Natural killer cell (primary cell): ENCODE measurements around the gene SLC6A8. TPM values are rescaled to one million over a fixed set of nuclear protein-coding genes. Genes with fewer than 3 reads are reported as not detected.
A peak's percentile ranks its signal among the peaks of the same experiment; 100 is the strongest.

Source experiments
- ATAC-seq, 3 donors: fragments of 150-1000 bp in 2 of 3; fragments of 200-7000 bp in 1 of 3; cut with Tn5 transposase; 1 replicate in 1 of 3; 2 replicates in 2 of 3; pipeline ENCODE4 v1.10.0; 2021; ENCODE audit warnings: mild to moderate bottlenecking in 2 of 3, moderate library complexity in 2 of 3
- DNase-seq, 2 donors: peaks; one replicate each; pipeline versions ENCODE4 v3.0.0 to v3.0.0-alpha.2; 2013 to 2021; ENCODE audit warnings: mixed read lengths in 1 of 2
- H3K27ac ChIP-seq: one replicate; pipeline ENCODE4 v1.5.1; 2013; ENCODE audit warnings: mild to moderate bottlenecking, low read length
- H3K27me3 ChIP-seq: one replicate; pipeline ENCODE4 v1.6.1; 2013; ENCODE audit warnings: low read length; ENCODE audit not compliant: control insufficient read depth, insufficient read depth
- H3K36me3 ChIP-seq: one replicate; pipeline ENCODE4 v1.6.1; 2013; ENCODE audit warnings: low read length; ENCODE audit not compliant: control insufficient read depth, insufficient read depth
- H3K4me1 ChIP-seq: one replicate; pipeline ENCODE4 v1.6.1; 2013; ENCODE audit warnings: low read length; ENCODE audit not compliant: control insufficient read depth, insufficient read depth
- H3K4me3 ChIP-seq: one replicate; pipeline ENCODE4 v1.5.1; 2013; ENCODE audit warnings: low read length
- H3K9me3 ChIP-seq: one replicate; pipeline ENCODE4 v1.6.1; 2013; ENCODE audit warnings: low read length; ENCODE audit not compliant: control insufficient read depth, insufficient read depth
- H3K27ac Mint-ChIP-seq, 2 donors: one replicate each; pipeline ENCODE4 v1.8.0; 2022; ENCODE audit warnings: mild to moderate bottlenecking in 2 of 2, mixed read lengths in 2 of 2, moderate library complexity in 1 of 2
- H3K27me3 Mint-ChIP-seq, 2 donors: one replicate each; pipeline ENCODE4 v1.8.0; 2022; ENCODE audit warnings: low read depth in 2 of 2, mixed read lengths in 2 of 2
- H3K36me3 Mint-ChIP-seq: one replicate; pipeline ENCODE4 v1.8.0; 2022; ENCODE audit warnings: mixed read lengths
- H3K4me1 Mint-ChIP-seq, 2 donors: one replicate each; pipeline ENCODE4 v1.8.0; 2022; ENCODE audit warnings: mixed read lengths in 2 of 2
- H3K4me3 Mint-ChIP-seq: one replicate; pipeline ENCODE4 v1.8.0; 2022; ENCODE audit warnings: mild to moderate bottlenecking, moderate library complexity, mixed read lengths
- H3K9me3 Mint-ChIP-seq, 2 donors: one replicate each; pipeline ENCODE4 v1.8.0; 2022; ENCODE audit warnings: mixed read lengths in 2 of 2
- CTCF ChIP-seq: fragments of 200-600 bp; IDR thresholded peaks from one replicate; pipeline ENCODE4 v1.8.0; 2022; ENCODE audit warnings: antibody characterized with exemption
- WGBS: methylation state at CpG from one replicate; pipeline ENCODE4 v1.1.7; 2013; ENCODE audit warnings: missing lambda C conversion rate; ENCODE audit not compliant: insufficient coverage; 5-methylcytosine and 5-hydroxymethylcytosine counted together
- intact Hi-C: fragments of 100-400 bp; cut with micrococcal nuclease; formaldehyde crosslinking; loops from one replicate; pipeline ENCODE4 v1.14.2; 2022
- total RNA-seq, 4 donors: library from RNA; stranded (reverse); fragments of 120-200 nt in 1 of 4; gene quantifications; one replicate each; pipeline versions ENCODE4 v1.2.3 to v1.2.4, GENCODE V29; 2013 to 2022

Gene SLC6A8
- total RNA-seq, 3 donors from 2014 or later (not counting 1 experiment from before 2014, with no cell fraction given) = 0.77 to 2.5 (median 1.4) TPM

GRCh38 chrX:153731845-153732215, 44.1 kb downstream of the SLC6A8 start:
- Mint-ChIP-seq H3K4me3 (no peak overlapping the region), H3K27ac (peak overlapping the region in 1 of 2 donors; percentile 39), H3K27me3 (no peaks in the 10 kb centered on the region), H3K36me3 (no peaks in the 10 kb centered on the region), H3K4me1 (peaks cover 21 to 32% of the 10 kb centered on the region in 2 donors), H3K9me3 (no peaks in the 10 kb centered on the region)
- peaks cover 9% of the 10 kb centered on the region for H3K36me3 ChIP-seq
- intact Hi-C loops = no loop called here
- no peak for TF ChIP-seq CTCF
- no peak for DNase-seq
- 87% methylated on average over 3 of the region's 3 CpGs for WGBS
- H3K9me3 ChIP-seq = no peaks in the 10 kb centered on the region
- ATAC-seq = no peak
- no peak overlapping the region for H3K4me3 ChIP-seq
- H3K27ac ChIP-seq = peak overlapping the region; percentile 24
- H3K27me3 ChIP-seq = no peaks in the 10 kb centered on the region
- peaks cover 26% of the 10 kb centered on the region for H3K4me1 ChIP-seq

GRCh38 chrX:153732401-153732800, 44.7 kb downstream of the SLC6A8 start:
- no peak for TF ChIP-seq CTCF
- no peaks in the 10 kb centered on the region for H3K27me3 Mint-ChIP-seq
- no peaks in the 10 kb centered on the region for H3K9me3 Mint-ChIP-seq
- DNase-seq (no peak), ATAC-seq (no peak)
- Histone ChIP-seq H3K27ac (no peak overlapping the region), H3K27me3 (no peaks in the 10 kb centered on the region), H3K36me3 (peaks cover 11% of the 10 kb centered on the region), H3K4me1 (peaks cover 21% of the 10 kb centered on the region), H3K9me3 (no peaks in the 10 kb centered on the region), H3K4me3 (no peak overlapping the region)
- peaks cover 15 to 26% of the 10 kb centered on the region in 2 donors for H3K4me1 Mint-ChIP-seq
- intact Hi-C loops = no loop called here
- 88% methylated on average over 13 of the region's 14 CpGs for WGBS
- no peak overlapping the region for H3K27ac Mint-ChIP-seq
- no peak overlapping the region for H3K4me3 Mint-ChIP-seq
- no peaks in the 10 kb centered on the region for H3K36me3 Mint-ChIP-seq

GRCh38 chrX:153733651-153734240, 46.0 kb downstream of the SLC6A8 start:
- Histone ChIP-seq H3K27ac (no peak overlapping the region), H3K27me3 (no peaks in the 10 kb centered on the region), H3K4me1 (peaks cover 7% of the 10 kb centered on the region), H3K9me3 (no peaks in the 10 kb centered on the region), H3K36me3 (peaks cover 11% of the 10 kb centered on the region), H3K4me3 (no peak overlapping the region)
- no peak overlapping the region for H3K27ac Mint-ChIP-seq
- TF ChIP-seq CTCF = no peak
- H3K4me1 Mint-ChIP-seq = peaks cover 10 to 21% of the 10 kb centered on the region in 2 donors
- H3K9me3 Mint-ChIP-seq = no peaks in the 10 kb centered on the region
- H3K4me3 Mint-ChIP-seq = no peak overlapping the region
- H3K36me3 Mint-ChIP-seq = no peaks in the 10 kb centered on the region
- no peak for DNase-seq
- WGBS = 92% methylated on average over 12 of the region's 15 CpGs
- ATAC-seq = no peak
- no peaks in the 10 kb centered on the region for H3K27me3 Mint-ChIP-seq
- intact Hi-C loops = no loop called here

GRCh38 chrX:153734871-153735270, 47.1 kb downstream of the SLC6A8 start:
- ATAC-seq (no peak), DNase-seq (no peak)
- H3K36me3 Mint-ChIP-seq = no peaks in the 10 kb centered on the region
- no peak overlapping the region for H3K4me3 Mint-ChIP-seq
- TF ChIP-seq CTCF = no peak
- no peaks in the 10 kb centered on the region for H3K9me3 ChIP-seq
- 91% methylated on average over 2 of the region's 2 CpGs for WGBS
- intact Hi-C loops = no loop called here
- H3K4me3 ChIP-seq = no peak overlapping the region
- H3K4me1 Mint-ChIP-seq = peaks cover 10 to 21% of the 10 kb centered on the region in 2 donors
- H3K27ac ChIP-seq = no peak overlapping the region
- peak overlapping the region in 1 of 2 donors; percentile 22 for H3K27ac Mint-ChIP-seq
- no peaks in the 10 kb centered on the region for H3K27me3 ChIP-seq
- no peaks in the 10 kb centered on the region for H3K27me3 Mint-ChIP-seq
- H3K9me3 Mint-ChIP-seq = no peaks in the 10 kb centered on the region
- H3K36me3 ChIP-seq = peaks cover 8% of the 10 kb centered on the region
- peaks cover 7% of the 10 kb centered on the region for H3K4me1 ChIP-seq
